ACC112 (cell line): ENCODE results near the gene LDAH.
"Not testable (repeated sequence)": the region's sequence is repeated elsewhere in the genome, so short reads cannot be mapped to it uniquely, and the experiment has no call there.

Experiments
- H2AFZ ChIP-seq: fragments of 200-600 bp; sonication (generic); one replicate; pipeline ENCODE4 v1.6.0; 2017; ENCODE audit warnings: antibody characterized with exemption, low read length; ENCODE audit not compliant: unreplicated experiment
- H3K27ac ChIP-seq: fragments of 200-600 bp; sonication (generic); 2 replicates; pipeline ENCODE4 v1.5.1; 2014; ENCODE audit warnings: low read depth, mild to moderate bottlenecking, antibody characterized with exemption, low read length, moderate library complexity
- H3K27me3 ChIP-seq: fragments of 200-600 bp; sonication (generic); 2 replicates; pipeline ENCODE4 v1.6.1; 2014; ENCODE audit warnings: mild to moderate bottlenecking, antibody characterized with exemption, low read length, moderate library complexity, mixed read lengths; ENCODE audit not compliant: insufficient read depth
- H3K36me3 ChIP-seq: fragments of 200-600 bp; sonication (generic); 2 replicates; pipeline ENCODE4 v1.6.1; 2016; ENCODE audit warnings: mild to moderate bottlenecking, antibody characterized with exemption, low read length, moderate library complexity, mixed read lengths; ENCODE audit not compliant: insufficient read depth
- H3K4me1 ChIP-seq: fragments of 200-600 bp; sonication (generic); one replicate; pipeline ENCODE4 v1.6.1; 2016; ENCODE audit warnings: low read length, mixed read lengths; ENCODE audit not compliant: insufficient read depth, unreplicated experiment, control insufficient read depth
- H3K4me3 ChIP-seq: fragments of 200-600 bp; sonication (generic); 2 replicates; pipeline ENCODE4 v1.5.1; 2014; ENCODE audit warnings: mild to moderate bottlenecking, low read depth, low read length
- H3K79me2 ChIP-seq: fragments of 200-600 bp; sonication (generic); one replicate; pipeline ENCODE4 v1.6.0; 2016; ENCODE audit warnings: low read length; ENCODE audit not compliant: control insufficient read depth, unreplicated experiment, insufficient read depth

LDAH gene

DNA sequence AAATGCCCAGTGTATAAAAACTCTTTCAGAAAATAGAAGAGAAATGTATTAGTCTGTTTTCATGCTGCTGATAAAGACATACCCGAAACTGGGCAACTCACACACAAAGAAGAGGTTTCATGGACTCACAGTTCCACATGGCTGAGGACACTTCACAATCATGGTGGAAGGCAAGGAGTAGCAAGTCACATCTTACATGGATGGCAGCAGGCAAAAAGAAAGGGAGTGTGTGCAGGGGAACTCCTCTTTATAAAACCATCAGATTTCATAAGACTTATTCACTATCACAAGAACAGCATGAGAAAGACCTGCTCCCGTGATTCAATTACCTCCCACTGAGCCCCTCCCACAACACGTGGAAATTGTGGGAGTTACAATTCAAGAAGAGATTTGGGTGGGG is 29.0 kb downstream of the LDAH start:
- H3K36me3 ChIP-seq, H3K27me3 ChIP-seq, H3K4me3 ChIP-seq, H2AFZ ChIP-seq, H3K27ac ChIP-seq: not testable (repeated sequence)
- peaks cover 10% of the 10 kb centered on the region for H3K4me1 ChIP-seq
- H3K79me2 ChIP-seq: peaks cover 16% of the 10 kb centered on the region

DNA sequence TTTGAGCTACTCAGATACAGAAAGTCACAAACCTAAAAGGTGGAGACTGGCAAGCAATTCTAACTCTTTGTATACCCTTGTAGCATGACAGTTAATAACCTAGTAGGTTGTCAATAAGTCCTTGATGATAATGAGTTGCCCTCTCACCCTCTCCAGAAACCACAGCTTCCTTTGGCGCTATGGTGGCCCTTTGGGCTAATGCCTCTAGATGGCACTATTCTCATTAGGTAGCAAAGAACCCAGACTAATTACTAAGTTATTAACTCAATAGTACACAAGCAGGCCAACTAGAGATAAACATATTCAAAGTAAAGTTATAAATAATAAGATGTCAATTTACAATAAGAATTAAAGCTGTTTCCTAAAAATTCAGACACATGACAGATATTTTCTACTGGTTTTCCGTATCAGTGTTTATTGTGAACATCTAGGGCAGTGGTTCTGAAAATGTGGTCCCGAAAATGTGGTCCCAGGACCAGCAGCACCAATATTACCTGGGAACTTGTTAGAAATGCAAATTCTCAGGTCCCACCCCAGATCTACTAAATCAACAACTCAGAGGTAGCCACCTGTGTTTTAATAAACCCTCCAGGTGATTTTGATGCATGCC is 41.1 kb downstream of the LDAH start:
- H3K4me1 ChIP-seq: no peaks in the 10 kb centered on the region

DNA sequence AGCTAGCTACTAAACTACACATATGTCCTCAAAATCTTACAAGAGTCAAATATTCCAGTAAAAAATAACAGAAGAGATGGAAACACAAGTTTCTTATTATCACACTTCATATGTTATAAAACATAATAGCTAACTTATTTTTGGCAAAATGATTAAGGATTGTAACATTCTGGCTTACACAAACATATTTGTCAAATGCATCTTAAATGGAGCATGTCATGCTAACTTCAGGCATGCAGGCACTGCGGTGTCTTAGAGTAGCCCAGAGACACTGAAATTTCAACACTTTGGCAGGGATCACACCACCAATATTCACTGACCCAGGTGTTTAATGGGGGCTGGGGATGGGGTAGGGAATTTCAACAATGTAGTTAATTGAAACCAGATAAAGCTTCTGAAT is 51.6 kb downstream of the LDAH start:
- Histone ChIP-seq H3K27me3 (no peaks in the 10 kb centered on the region), H3K4me3 (no peak overlapping the region), H3K79me2 (no peaks in the 10 kb centered on the region), H2AFZ (no peak overlapping the region), H3K36me3 (peaks cover 3% of the 10 kb centered on the region; the same call in 1 of the 2 replicates), H3K27ac (no peak overlapping the region), H3K4me1 (no peaks in the 10 kb centered on the region)

More for the DNA sequence above, 41.1 kb downstream of the LDAH start:
- Histone ChIP-seq H3K27ac (no peak overlapping the region), H3K79me2 (no peaks in the 10 kb centered on the region), H3K4me3 (no peak overlapping the region), H3K27me3 (no peaks in the 10 kb centered on the region), H3K36me3 (no peaks in the 10 kb centered on the region), H2AFZ (no peak overlapping the region)

DNA sequence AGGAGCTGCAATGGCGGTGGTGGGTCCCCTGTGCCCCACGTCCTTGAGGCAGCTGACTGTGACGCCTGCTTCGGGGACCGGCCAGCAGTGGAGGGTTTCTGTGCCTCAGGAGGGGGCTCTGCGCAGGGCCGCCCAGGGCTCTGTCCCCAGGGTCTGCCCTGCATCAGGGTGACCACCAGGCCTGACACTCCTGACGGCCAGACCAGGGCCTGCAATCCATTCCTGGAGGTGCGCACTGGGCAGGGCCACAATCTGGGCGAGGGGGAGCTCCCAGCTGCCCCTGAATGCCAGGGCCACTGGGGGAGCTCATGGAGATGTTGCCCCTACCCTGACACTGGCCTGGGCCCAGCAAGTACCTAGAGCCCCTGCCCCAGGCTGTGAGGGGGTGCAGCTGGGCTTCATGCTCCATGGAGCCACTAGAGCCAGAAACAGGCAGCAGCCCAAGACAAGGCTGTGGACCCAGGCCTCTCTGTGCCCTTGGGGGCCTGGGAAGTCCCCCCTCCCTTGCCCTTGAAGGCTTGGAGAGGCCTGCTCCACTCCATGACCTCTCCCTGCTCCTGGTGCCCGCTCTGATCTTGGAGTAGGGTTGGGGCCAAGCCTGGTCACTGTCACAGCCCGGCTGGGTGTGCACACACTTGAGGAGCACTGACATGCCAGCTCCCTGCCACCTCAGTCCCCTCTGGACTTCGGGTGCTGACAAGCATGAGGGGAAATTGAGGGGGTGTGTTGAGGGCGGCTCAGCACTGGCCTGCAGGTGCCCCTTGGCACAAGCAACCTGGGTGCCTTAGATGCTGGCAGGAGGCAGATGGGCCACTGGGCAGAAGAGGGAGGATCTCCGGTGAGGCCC is 55.9 kb downstream of the LDAH start:
- Histone ChIP-seq H3K4me3 (no peak overlapping the region), H2AFZ (no peak overlapping the region), H3K27me3 (no peaks in the 10 kb centered on the region), H3K27ac (no peak overlapping the region), H3K4me1 (no peaks in the 10 kb centered on the region), H3K36me3 (no peaks in the 10 kb centered on the region; the same call in 1 of the 2 replicates), H3K79me2 (no peaks in the 10 kb centered on the region)

DNA sequence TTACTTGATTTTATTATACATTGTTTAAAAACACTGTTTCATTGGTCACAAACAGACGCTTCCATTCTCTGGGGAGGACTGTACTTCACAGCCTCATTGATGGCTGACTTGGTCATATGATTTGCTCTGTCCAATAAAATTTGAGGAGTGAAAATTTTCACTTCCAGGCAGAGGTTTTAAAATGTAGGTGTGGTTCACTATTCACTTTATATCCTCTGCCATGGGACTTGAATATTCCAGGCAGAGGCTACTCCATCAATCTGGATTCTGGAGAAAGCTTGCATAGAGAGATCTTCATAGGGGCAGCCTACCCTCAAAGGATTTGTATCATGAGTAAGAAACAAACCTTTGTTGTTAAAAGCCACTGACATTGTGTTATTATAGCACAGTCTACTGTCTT is 56.7 kb downstream of the LDAH start:
- no peak overlapping the region for H3K4me3 ChIP-seq
- H3K36me3 ChIP-seq: no peaks in the 10 kb centered on the region; the same call in 1 of the 2 replicates
- H3K4me1 ChIP-seq: no peaks in the 10 kb centered on the region
- H3K79me2 ChIP-seq: no peaks in the 10 kb centered on the region
- H3K27me3 ChIP-seq: no peaks in the 10 kb centered on the region
- no peak overlapping the region for H2AFZ ChIP-seq
- H3K27ac ChIP-seq: no peak overlapping the region

DNA sequence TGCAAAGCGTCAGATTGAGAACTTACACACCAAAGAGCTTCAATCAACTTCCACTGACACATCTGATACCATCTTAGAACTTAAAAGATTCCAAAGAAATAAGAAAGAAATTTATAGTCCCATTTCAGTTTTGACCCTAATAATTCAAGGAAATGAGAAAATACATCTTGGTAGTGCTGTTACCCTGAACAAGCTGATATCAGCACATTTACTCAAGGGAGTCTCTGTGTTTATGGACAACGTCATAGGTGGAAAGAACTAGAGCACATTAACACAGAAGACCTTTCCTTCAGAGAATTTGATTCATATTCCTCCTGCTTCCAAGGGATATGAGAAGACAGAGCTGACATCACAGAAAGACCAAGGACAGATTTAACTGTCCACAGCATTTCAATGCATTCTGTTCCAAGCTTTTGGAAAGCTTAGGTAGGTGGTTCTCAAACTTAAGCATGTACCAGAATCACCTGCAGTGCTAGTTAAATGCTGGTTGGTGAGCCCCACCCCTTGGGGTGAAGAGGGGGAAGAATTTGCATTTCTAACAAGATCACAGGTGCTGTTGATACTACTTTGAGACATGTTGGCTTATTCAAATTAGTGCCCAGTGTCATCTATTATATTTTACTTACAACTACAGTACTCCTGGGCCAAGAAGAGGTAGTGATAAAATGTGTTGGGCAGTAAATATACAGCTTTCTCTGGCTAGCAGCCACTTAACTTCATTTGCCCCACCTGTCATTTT is 59.8 kb downstream of the LDAH start:
- Histone ChIP-seq H3K27ac (no peak overlapping the region), H3K4me3 (no peak overlapping the region), H3K79me2 (no peaks in the 10 kb centered on the region), H3K27me3 (no peaks in the 10 kb centered on the region), H3K36me3 (no peaks in the 10 kb centered on the region; the same call in none of the 2 replicates), H3K4me1 (no peaks in the 10 kb centered on the region), H2AFZ (no peak overlapping the region)

DNA sequence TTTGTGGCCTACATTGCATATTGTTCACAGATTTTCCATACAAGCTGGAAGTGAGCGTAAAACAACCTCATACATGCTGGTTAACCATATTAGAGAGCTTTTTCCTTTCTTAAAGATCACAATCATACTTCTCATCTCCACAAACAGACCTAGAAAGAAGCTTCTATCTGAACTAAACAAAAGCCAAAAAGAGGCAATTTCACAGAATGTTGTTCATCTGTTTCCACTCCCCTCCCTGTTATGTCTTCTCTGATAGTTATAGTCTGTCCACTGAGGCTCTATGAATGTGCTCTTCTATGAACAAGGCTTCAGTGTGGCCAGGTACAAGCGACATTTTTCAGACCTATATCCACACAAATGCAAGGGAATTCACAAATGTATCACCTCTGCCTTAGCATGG is 63.4 kb downstream of the LDAH start:
- Histone ChIP-seq H2AFZ (no peak overlapping the region), H3K4me3 (no peak overlapping the region), H3K79me2 (no peaks in the 10 kb centered on the region), H3K27ac (no peak overlapping the region), H3K36me3 (no peaks in the 10 kb centered on the region; the same call in 1 of the 2 replicates), H3K27me3 (no peaks in the 10 kb centered on the region), H3K4me1 (no peaks in the 10 kb centered on the region)

DNA sequence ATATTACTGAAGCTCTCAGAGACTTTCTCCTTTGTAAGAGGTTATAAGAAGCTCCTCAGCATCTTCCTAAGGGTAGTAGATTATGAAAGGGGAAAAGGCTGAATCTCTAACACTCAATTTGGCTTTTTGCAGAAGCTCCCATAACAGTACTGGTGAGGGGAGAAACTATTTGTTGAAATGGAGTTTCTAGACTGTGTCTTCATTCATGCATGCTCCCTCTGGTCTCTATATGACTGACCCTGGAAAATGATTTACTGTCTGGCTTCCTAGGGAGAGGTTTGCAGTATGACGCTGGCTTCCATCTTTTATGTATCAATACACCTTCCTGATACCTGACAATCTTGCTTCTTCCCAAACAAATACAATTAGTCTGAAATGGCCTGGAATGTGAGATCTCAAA is 63.9 kb downstream of the LDAH start:
- no peaks in the 10 kb centered on the region for H3K27me3 ChIP-seq
- no peak overlapping the region for H2AFZ ChIP-seq
- no peaks in the 10 kb centered on the region for H3K4me1 ChIP-seq
- H3K79me2 ChIP-seq: no peaks in the 10 kb centered on the region
- no peak overlapping the region for H3K4me3 ChIP-seq
- no peaks in the 10 kb centered on the region; the same call in 1 of the 2 replicates for H3K36me3 ChIP-seq
- no peak overlapping the region for H3K27ac ChIP-seq

DNA sequence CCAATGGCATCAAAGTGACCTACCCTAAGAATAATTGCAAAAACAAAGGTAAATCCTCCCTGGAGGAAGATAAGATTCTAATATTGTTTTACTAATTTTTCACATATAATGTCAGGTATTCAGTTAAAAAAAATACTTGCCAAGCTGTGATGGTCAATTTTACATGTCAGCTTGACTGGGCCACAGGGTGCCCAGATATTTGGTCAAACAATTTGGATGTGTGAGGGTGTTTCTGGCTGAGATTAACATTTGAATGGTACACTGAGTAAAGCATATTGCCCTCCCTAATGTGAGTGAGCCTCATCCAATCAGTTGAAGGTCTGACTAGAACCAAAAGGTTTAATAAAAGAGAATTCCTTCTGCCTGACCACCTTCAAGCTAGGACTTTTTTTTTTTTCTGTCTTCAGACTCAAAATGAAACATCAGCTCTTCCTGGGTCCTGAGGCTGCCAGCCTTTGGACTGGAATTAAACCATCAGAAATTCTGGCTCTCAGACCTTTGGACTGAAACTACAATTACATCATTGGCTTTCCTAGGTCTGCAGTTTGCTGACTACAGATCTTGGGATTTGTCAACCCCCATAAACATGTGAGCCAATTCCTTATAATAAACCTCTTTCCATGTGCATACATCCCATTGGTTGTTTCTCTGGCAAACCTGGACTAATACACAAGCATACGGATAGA is 65.4 kb downstream of the LDAH start:
- H3K4me3 ChIP-seq: no peak overlapping the region
- no peak overlapping the region for H2AFZ ChIP-seq
- no peaks in the 10 kb centered on the region for H3K4me1 ChIP-seq
- H3K36me3 ChIP-seq: peaks cover 3% of the 10 kb centered on the region
- no peaks in the 10 kb centered on the region for H3K27me3 ChIP-seq
- no peak overlapping the region for H3K27ac ChIP-seq
- no peaks in the 10 kb centered on the region for H3K79me2 ChIP-seq

DNA sequence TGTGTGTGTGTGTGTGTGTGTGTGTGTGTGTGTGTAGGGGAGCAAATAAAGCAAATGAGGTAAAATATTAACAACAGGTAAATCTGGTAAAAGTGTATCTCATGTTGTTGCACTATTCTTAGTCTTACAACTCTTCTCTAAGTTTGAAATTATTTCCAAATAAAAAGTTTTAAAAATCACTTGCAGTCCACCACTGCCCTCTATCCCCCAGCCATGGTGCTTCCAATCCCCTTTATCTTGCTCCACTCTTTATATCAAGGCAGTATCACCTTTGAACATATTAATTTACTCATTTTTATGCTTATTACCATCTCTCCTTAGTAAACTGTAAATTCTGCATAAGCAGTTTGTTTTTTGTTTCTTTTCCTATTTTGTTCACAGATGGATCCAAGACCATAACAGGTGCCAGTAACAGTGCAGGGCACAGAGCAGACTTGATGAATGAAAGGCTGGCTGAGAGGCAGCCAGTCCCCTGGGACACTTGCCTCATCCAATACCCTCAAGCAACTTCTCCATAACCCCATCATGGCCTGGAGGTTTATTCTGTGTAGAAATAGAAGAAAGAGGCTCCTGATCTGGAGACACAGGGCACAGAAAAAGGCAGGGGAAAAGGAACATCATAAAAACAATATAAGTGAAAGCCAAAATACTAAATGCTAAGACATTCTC is 67.6 kb downstream of the LDAH start:
- Histone ChIP-seq H3K36me3 (peaks cover 7% of the 10 kb centered on the region), H3K4me3 (no peak overlapping the region), H3K27me3 (no peaks in the 10 kb centered on the region), H3K4me1 (no peaks in the 10 kb centered on the region), H3K79me2 (no peaks in the 10 kb centered on the region), H2AFZ (no peak overlapping the region), H3K27ac (no peak overlapping the region)
